HG03066 (cell line): ENCODE data around the gene APOA5.

Source experiments
- ATAC-seq: cut with Tn5 transposase; IDR thresholded peaks from one replicate; pipeline ENCODE4 v1.9.1; 2021; ENCODE audit warnings: low read depth; ENCODE audit not compliant: unreplicated experiment

Gene APOA5

DNA sequence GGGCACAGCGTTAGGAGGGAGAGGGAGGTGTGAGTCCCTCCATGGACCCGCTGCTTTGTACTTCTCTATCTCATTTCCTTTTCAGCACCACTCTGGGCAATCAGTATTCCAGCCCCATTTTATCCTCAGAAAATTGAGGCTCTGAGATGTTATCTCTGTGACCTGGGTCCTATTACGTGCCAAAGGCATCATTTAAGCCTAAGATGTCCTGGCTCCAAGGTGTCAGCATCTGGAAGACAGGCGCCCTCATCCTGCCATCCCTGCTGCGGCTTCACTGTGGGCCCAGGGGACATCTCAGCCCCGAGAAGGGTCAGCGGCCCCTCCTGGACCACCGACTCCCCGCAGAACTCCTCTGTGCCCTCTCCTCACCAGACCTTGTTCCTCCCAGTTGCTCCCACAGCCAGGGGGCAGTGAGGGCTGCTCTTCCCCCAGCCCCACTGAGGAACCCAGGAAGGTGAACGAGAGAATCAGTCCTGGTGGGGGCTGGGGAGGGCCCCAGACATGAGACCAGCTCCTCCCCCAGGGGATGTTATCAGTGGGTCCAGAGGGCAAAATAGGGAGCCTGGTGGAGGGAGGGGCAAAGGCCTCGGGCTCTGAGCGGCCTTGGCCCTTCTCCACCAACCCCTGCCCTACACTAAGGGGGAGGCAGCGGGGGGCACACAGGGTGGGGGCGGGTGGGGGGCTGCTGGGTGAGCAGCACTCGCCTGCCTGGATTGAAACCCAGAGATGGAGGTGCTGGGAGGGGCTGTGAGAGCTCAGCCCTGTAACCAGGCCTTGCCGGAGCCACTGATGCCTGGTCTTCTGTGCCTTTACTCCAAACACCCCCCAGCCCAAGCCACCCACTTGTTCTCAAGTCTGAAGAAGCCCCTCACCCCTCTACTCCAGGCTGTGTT, 37.2 kb upstream of the APOA5 start:
- ATAC-seq: no peak

DNA sequence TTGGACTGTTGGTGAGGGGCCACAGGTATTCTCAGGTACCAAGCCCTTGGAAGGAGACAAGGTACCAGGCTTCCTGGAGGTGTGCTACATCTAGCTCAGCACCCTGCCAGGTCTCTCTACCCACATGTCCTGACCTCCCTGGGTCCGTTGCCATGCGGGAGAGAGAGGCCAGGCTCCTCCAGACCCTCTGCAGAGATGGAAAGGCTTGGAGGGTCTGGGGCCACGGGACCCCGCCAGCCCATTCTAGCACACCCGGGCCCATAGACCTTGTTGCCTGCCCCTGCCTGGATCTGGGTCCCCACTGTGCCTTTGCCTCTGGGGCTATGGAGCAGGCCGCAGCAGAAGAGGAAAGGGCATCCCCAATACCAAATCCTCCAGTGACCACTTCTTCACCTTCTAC, 35.8 kb upstream of the APOA5 start:
- ATAC-seq: no peak

DNA sequence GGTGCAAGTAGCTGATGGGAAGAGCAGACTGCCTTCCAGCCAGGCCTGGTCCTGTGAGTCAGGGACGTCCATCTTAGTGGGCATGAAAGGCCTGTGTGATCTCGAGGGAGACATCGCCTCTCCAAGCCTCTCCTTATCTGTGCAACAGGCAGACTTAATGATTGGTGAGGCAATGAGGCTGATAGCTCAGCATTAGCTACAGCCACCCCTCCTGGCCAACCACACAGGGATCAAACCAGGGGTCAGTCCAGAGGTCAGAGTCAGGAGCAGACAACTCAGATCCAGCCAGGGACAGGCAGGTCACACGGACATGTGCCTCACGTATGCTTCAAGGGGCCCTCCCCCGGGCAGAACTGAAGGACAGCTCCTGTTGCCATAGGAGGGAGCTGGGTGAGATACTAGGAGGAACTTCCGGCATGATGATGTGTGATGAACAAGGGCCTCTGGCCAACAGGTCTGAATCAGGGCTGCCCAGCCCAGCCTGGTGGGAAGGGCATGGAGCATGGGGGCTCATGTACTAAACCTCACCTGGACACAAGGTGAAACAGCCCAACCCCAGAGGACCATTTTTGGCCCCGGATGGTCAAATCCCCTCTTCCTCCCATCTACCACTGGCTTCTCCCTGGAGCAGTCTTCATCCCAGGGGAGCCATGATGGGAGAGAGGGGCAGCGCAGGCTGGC, 35.2 kb upstream of the APOA5 start:
- ATAC-seq: no peak

DNA sequence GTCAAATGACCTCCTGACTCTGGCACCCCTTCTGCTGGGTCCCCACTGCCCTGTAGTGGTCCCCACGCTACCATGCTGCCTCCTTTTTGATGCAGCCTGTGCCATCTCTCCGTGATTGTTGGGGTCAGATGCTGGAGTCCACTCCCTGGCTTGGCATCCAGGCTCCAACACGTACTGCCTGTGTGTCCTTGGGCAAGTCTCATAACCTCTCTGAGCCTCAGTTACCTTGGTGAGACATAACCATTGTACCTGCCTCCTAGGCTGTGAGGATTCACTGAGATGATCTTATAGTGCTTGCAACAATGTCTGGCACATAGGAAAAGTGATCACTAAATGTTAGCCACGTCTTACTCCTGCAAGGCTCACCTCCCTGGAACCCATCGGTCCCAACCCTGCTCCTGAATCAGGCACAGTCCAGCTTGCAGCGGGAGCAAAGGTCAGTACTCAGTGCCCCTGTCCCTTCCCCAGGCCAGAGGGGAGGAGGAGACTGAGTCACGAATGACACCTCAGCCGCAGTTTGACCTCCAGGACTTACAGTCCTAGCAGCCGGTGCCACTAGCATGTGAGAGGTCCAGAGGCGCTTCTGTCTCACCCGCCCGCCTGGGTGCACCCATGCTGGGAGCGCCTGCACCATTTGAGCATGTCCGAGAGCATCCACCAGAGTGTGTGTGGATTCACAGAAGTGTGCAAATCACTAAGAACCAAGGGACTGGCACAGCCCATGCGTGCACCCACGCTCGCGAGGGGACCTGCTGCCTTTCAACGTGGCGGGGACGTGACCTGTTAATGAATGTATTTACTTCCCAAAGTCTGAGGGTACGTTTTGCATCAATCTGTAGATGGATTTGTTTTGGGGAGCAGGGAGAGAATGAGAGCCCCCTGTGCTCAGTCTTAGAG, 34.4 kb upstream of the APOA5 start:
- ATAC-seq: no peak

DNA sequence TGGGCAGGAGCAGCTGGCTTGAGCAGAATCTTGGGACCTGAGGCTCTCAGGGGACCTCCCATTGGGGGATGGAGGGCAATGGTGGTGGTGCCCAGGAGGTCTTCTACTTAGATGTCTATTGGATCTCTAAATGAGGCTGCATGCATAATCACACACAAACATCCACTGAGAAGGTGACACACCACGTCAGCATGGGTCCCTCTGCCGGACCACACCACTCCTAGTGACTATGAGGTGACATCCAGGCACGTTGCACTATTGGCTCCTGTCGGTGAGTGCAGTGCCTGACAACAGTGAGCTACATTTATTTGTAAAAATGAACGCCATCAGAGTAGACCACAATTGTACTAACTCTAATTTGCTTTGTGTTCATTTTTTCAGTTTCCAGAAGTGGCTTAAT, 33.8 kb upstream of the APOA5 start:
- no peak for ATAC-seq

DNA sequence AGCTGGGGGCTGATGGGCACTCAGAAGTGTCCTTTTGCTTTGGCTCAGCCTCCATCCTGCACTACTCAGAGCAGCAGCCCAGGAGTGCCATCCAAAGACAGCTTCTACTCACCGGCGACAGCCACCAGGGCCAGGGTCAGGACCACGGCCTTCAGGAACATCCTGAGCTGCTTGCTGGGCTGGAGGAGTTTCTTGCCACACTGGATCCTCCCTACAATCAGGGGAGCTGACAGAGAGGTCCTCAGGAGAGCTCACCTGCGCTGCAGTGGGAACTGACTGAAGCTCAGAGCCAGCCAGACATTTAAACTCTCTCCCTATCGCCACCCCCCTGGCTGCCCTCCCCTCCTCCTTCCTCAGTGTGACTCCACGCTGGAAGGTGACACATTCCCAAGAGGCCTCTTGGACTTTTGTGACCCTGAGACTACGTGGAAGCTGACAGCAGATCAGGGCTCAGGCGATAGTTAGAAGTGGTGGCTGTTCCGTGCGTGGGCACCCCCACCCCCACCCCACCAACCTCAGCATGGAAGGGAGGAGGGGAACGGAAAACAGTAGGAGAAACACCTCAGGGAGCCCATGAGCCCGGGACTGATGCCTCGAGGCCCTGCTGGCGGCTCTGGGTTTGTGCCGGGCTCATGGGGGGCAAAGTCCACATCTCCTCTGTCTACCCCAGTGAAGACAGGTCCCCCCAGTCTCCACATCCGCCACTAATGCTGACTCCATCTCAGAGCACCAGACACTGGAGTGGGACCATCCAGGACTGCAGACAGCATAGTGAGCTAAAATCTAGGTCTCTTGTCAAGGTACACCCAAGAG, 31.6 kb upstream of the APOA5 start, which contains the start of gene APOA4:
Gene APOA4 (minus strand): TSS at position 274 of the 813 bp plus-strand sequence. CDS start 113 bp downstream, at position 161.
- ATAC-seq: no peak

DNA sequence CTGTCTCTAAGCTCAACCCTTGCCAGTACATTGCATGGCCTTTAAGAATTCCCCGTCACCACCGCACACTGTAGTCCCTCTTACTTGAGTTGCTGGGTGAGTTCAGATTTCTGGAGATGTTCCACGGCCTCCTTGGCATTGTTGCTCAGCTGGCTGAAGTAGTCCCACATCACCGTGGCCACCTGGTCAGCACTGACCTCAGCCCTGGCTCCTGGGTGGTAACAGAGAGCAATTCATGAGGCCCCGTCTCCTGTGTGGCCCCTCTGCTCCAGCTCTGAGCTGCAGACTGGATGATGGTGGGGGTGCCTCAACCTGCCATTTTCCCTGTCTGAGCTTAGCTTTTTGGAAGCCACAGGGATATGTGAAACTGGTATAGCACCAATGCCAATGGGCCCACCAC, 30.9 kb upstream of the APOA5 start:
- no peak for ATAC-seq

DNA sequence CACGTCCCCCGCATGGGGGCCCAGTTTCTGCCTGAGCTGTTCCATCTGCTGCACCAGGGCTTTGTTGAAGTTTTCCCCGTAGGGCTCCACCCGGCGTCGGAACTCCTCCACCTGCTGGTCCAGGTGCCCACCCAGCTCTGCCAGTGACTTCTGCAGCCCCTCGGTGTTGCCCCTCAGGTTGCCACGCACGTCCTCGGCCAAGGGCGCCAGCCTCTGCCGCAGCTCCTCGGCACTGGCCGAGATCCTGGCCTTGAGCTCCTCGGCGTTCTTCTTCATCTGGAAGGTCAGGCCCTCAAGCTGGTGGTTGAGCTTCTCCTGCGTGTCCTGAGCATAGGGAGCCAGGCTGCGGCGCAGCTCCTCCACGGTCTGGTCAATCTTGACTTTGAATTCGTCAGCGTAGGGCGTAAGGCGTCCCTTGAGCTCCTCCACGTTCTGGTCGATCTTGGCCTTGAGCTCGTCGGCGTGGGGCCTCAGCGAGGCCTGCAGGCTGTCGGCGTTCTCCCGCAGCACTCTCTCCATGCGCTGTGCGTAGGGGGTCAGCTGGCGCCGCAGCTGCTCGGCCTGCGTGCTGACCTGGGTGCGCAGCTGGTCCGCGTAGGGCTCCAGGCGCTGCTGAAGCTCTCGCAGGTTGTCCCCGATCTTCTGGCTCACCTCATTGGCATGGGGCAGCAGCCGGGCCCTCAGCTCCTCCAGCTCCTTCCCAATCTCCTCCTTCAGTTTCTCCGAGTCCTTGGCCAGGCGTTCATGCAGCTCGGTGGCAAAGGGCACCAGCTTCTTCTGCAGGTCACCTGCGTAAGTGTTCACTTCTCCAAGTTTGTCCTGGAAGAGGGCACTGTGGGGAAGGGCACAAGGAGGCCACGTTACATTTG, 29.6 kb upstream of the APOA5 start:
- no peak for ATAC-seq

DNA sequence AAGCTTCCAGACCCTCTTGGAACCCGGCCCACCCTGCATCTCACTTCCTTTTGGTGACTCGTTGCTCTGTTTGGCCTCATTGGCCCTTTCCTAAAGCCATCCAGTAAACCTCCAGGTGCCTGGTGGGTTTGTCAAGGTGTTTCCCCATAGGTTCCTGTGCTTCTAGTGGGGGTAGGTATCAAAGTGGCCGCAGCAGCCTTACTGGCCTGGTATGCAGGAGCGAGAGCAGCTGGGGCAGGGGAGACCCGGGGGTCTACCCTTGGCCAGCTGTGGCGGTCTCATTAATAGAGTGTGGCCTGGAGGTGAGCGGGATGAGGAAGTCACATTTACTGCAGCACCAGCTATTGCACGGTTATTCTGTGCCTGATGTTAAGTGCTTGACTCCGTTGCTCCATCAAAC, 27.4 kb upstream of the APOA5 start:
- no peak for ATAC-seq

DNA sequence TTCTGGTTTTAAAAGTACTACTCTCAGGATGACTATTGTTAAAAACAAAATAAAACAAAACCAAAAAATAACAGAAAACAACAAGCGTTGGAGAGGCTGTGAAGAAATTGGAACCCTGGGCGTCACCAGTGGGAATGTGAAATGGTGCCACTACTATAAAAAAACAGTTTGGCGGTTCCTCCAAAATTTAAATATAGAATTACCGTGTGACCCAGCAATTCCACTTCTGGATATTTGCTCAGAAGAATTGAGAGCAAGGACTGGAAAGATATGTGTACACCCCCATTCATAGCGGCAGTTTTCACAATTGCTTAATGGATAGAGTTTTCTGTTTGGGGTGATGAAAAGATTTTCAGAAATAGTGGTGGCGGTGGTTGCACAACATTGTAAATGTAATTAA, 22.8 kb upstream of the APOA5 start:
- ATAC-seq: no peak

DNA sequence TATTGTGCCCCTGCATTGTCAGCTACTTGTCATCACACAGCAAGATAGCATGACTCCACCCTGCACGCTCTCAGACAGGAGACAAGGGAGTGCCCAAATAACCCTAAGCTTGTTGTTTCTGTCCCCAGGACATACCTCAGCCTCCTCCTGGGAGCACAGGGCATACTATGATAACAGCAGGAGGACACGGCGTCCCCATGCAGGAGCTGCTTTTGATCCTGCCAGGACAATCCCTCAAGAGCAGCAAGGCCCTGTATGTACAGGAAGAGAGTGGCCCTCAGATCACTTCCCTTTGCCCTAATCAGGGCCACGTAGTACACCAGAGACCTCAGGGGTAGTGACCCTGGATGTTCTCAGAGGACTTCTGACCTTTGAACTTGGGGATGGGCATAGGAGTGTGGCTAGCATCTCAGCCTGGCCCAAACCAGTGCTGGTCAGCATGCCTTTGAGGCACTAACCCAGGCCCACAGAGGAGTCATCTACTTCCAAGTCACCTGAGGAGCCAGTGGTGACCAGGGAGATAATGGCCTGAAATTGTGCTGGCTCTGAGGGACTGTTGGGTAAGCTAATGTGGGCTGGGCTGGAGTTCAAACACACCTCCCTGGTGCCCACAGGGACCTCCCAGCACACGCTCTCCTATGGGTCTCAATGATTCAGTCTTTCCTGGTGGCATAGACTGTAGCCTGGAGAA, 22.2 kb upstream of the APOA5 start:
- ATAC-seq: no peak

DNA sequence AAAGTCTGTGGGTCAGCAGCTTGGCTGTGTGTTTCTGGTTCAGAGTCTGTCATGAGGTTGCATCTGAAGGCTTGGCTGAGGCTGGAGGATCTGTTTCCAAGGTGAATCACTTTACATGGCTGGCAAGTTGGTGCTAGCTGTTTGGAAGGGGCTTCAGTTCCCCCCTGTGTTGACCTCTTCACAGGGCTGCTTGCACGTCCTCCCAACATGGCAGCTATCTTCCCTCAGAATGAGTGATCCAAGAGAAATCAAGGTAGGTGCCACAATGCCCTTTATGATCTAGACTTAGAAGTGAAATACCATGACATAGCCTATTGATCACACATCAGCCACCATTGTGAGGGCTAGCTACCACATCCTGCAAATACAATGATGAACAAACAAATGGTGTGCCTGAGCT, 21.5 kb upstream of the APOA5 start:
- ATAC-seq: no peak

DNA sequence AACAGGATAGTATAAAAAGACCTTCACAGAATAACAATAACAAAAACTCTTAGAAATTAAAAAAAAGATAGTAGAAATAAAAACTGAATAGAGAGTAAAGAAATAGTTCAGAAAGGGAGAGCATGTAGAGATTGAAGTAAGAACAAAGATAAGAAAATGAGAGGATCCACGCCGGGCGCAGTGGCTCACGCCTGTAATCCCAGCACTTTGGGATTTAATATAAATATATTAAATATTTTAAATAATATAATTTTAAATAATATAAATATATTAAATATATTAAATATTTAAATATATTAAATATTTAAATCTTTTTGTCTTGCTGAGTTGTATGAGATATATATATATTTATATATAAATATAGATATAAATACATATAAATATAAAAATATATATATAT, 20.4 kb upstream of the APOA5 start:
- no peak for ATAC-seq

DNA sequence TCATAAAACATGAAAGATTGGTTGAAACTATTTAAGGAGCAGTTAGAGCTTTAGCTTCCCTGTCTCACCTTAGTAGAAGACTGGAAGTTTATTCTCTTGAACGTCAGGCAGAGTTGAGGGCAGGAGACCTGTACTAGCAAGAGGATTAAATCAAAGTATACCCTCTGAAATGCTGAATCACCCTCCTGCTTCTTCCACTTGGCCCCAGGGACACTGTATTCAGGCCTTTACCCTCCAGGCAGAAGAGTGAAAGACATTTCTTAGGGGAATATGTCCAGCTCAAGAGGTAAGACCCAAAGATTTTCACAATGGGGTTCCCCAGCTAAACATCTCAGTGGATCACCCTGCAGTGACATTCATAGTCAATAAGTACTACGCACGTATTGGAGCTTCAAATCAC, 19.5 kb upstream of the APOA5 start:
- ATAC-seq: no peak

DNA sequence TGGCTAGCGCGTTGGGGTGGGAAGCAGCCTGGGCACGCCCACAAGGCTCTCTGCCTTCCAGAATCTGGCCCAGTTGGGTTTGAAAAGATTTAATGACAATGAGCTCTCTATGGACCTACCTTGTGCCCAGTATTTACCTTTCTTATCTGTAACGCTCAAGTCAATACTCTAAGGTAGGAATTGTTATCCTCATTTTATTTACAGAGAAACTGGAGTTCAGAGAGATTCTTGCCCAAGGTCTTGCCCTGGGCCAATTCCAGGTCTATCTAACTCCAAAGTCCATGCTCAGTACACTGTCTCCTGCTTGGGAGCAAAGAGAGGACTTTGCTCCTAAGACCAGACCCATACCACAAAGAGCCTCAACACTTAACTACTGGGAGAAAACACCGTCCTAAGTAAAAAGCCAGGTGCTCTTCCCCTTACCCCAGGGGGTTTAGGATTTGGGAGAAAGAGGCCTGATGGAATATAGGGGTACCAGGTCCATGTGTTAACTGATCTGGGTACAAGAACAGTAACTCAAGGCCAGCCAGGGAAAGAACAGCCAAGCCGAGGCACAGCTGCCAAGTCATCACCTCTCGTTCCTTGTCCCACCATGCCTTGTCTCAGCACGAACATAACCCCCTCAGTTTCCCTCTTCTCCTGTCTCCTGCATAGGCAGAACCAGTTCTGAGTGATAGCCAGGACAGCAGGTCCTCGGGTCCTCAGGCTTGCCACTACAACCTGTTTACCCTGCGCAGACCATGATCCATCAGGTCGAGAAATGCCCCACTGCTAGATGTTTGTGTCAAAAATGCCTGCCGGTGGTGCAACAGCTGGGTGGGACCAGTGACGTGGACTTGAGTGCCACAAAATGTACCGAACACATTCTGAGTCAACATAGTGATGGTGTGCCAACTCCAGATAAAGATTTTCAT, 16.8 kb upstream of the APOA5 start:
- no peak for ATAC-seq

DNA sequence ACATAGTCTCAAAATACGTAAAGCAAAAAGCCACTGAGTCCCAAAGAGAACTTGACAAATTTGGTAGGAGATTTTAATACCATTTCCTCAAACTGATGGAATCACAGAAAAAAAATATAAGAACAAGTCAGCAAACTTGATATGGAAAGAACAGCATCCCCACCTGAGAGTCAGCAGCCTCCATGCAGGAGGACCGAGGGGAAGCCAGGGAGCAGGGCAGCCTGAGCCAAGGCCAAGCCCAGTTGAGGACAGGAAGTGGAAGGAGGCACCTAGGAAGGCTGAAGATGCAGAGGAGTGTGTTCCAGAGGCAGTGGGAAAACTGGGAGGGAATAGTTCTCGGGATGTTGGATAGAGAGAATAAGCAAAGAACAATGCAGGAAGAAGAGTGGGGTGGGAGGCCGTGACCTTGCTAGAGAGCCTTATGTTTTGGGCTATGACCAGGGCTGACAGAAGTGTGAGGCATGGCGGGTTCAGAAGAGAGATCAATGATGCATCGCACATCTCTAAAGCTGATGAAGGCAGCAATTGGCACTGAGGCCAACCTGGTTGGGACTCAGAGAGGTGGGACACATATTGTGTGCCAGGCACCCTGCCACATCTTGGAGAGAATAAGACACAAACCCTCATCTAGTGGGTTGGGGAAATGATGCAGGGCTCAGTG, 16.1 kb upstream of the APOA5 start:
- no peak for ATAC-seq

DNA sequence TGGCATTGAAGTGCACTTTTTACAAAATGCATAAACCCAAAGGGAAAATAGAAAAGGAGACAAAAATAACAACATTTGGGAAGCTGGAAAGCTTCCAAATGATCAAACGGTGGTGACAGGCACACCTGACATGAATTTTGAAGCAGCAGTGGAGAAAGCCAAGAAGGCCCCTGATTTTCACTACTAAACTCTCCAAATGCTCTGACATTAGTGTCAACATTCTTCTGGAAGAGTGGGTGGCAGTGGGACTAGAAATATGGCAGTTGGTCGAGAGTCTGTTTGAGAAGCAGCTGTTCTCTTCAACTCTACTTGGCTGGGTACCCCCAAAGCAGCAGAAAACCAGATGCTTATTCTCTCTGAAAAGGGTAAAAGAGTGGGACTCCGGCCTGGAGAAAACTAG, 12.3 kb upstream of the APOA5 start:
- no peak for ATAC-seq
